ENCODE results near the gene SNAP91. TPM values are rescaled to one million over a fixed set of nuclear protein-coding genes. Genes with fewer than 3 reads are reported as not detected.

The SNAP91 gene
- total and polyA plus RNA-seq, 2 of the 8 experiments (the other 6 are each of a cell fraction or from before 2014, with no cell fraction given), result 1.3 to 1.5 TPM

GRCh38 chr6:83696674-83697073 lies 12.2 kb downstream of the SNAP91 start:
- Histone ChIP-seq H2BK20ac (ENCODE audit: low read length) (no peak overlapping the region), H3K4me1 (replicated peaks in 1 of 4; ENCODE audit: control insufficient read depth in 3 of 4, insufficient read depth in 4 of 4, low read length in 3 of 4) (no peaks in the 10 kb centered on the region), H2BK12ac (ENCODE audit: low read depth, low read length) (no peak overlapping the region), H3K23ac (ENCODE audit: insufficient read length) (no peak overlapping the region), H3K23me2 (ENCODE audit: low read depth, low read length) (no peaks in the 10 kb centered on the region), H3K4ac (replicated peaks; ENCODE audit: insufficient read length, low read depth, low read length) (no peak overlapping the region), H2AK5ac (ENCODE audit: low read depth, low read length) (no peak overlapping the region), H3K4me2 (ENCODE audit: insufficient read depth in 1 of 2, low read depth in 2 of 2, low read length in 2 of 2) (no peak overlapping the region), H2BK5ac (ENCODE audit: low read depth, low read length) (no peak overlapping the region), H3K27ac (ENCODE audit: low read depth, low read length) (no peak overlapping the region), H3K27me3 (replicated peaks in 1 of 4; ENCODE audit: control insufficient read depth in 3 of 4, extremely low read depth in 1 of 4, insufficient read depth in 3 of 4, low read length in 3 of 4) (no peaks in the 10 kb centered on the region), H2BK120ac (replicated peaks; ENCODE audit: low read depth, low read length) (no peak overlapping the region), H3K56ac (replicated peaks; ENCODE audit: insufficient read length, low read depth, low read length) (no peak overlapping the region), H3K4me3 (ENCODE audit: extremely low read depth in 1 of 4, insufficient read depth in 2 of 4, low read depth in 3 of 4, low read length in 4 of 4) (no peak overlapping the region), H4K20me1 (replicated peaks in 1 of 2; ENCODE audit: control insufficient read depth in 1 of 2, insufficient read depth in 2 of 2, low read length in 2 of 2) (no peaks in the 10 kb centered on the region), H4K91ac (replicated peaks; ENCODE audit: insufficient read length, low read length) (no peak overlapping the region), H2BK15ac (ENCODE audit: low read length) (no peak overlapping the region), H3K9ac (replicated peaks in 1 of 4; ENCODE audit: extremely low read depth in 1 of 4, low read depth in 3 of 4, low read length in 3 of 4) (no peak overlapping the region), H4K5ac (ENCODE audit: insufficient read length, low read depth, low read length) (no peak overlapping the region), H3K79me2 (ENCODE audit: control insufficient read depth in 1 of 2, insufficient read depth in 2 of 2, low read length in 2 of 2) (no peaks in the 10 kb centered on the region), H3K18ac (ENCODE audit: extremely low read depth, low read length) (no peak overlapping the region), H3K79me1 (ENCODE audit: low read depth, low read length) (no peaks in the 10 kb centered on the region), H3K36me3 (ENCODE audit: control insufficient read depth in 2 of 4, insufficient read depth in 4 of 4, low read length in 3 of 4) (no peaks in the 10 kb centered on the region), H2AFZ (ENCODE audit: low read length) (0 out of 2 replicates have a peak overlapping the region, but pooled peaks have one; percentile 51), H3K9me3 (ENCODE audit: insufficient read depth in 2 of 2, low read depth in 1 of 2, low read length in 1 of 2) (no peaks in the 10 kb centered on the region), H3K14ac (ENCODE audit: insufficient read length) (no peak overlapping the region), H4K8ac (ENCODE audit: extremely low read depth, insufficient read depth, low read length) (no peak overlapping the region)
- POLR2A ChIA-PET (ENCODE audit: partially characterized antibody), result no interaction called here
- 92% methylated on average over 1 of the region's 1 CpG; no CpG with 5 or more reads in 1 of the 2 experiments for WGBS, 2 experiments (ENCODE audit: extremely low coverage in 1 of 2, insufficient coverage in 1 of 2, insufficient read length in 1 of 2, insufficient replicate concordance in 2 of 2, low coverage in 1 of 2, low lambda C conversion rate in 2 of 2, missing lambda C conversion rate in 1 of 2)
- no peak for DNase-seq (ENCODE audit: low read depth in 1 of 2, low spot score in 2 of 2)
- CTCF ChIA-PET (ENCODE audit: partially characterized antibody), result interaction anchor here (1.0 kb wide), 1 partner anchor 204 kb away, joined by 3 read pairs; no protein-coding TSS in a partner anchor
- FAIRE-seq, result no peak
- no peak for TF ChIP-seq CBX8 (IDR thresholded peaks at IDR 0.05; ENCODE audit: borderline replicate concordance, low read depth, low read length)
- no peak for TF ChIP-seq SP1 (IDR thresholded peaks at IDR 0.05; ENCODE audit: low read depth, low read length)
- no peak for TF ChIP-seq EZH2 (IDR thresholded peaks at IDR 0.05; ENCODE audit: low read depth, low read length, severe bottlenecking)
- no peak for TF ChIP-seq SAP30 (IDR thresholded peaks at IDR 0.05; ENCODE audit: insufficient read depth, insufficient replicate concordance, low read length)
- no peak for TF ChIP-seq ZNF274 (IDR thresholded peaks at IDR 0.05; ENCODE audit: borderline replicate concordance, extremely low read depth, low read length)
- no peak for TF ChIP-seq KDM5A (IDR thresholded peaks at IDR 0.05; ENCODE audit: low read length)
- TF ChIP-seq SRF (IDR thresholded peaks at IDR 0.05; ENCODE audit: low read depth, low read length), result no peak
- no peak for TF ChIP-seq CHD1 (IDR thresholded peaks at IDR 0.05; ENCODE audit: low read depth, low read length)
- TF ChIP-seq TEAD4 (IDR thresholded peaks at IDR 0.05; ENCODE audit: low read depth, low read length), result no peak
- no peak for TF ChIP-seq GTF2F1 (IDR thresholded peaks at IDR 0.05; ENCODE audit: borderline replicate concordance, low read depth, low read length)
- no peak for TF ChIP-seq KDM4A (IDR thresholded peaks at IDR 0.05; ENCODE audit: low read depth, low read length, severe bottlenecking)
- TF ChIP-seq BRCA1 (IDR thresholded peaks at IDR 0.05; ENCODE audit: low read depth, low read length), result no peak
- TF ChIP-seq FOSL1 (IDR thresholded peaks at IDR 0.05; ENCODE audit: insufficient read depth, low read depth, low read length), result no peak
- TF ChIP-seq HDAC6 (IDR thresholded peaks at IDR 0.05; ENCODE audit: low read depth, low read length), result no peak
- TF ChIP-seq RFX5 (IDR thresholded peaks at IDR 0.05; ENCODE audit: borderline replicate concordance, low read depth, low read length), result no peak
